Astrocyte (in vitro differentiated cells and primary cell): ENCODE data around the gene CERS6. TPM values are rescaled to one million over a fixed set of nuclear protein-coding genes. Genes with fewer than 3 reads are reported as not detected.

Source experiments
- DNase-seq: peaks from one replicate; pipeline ENCODE4 v3.0.0-alpha.2; 2010; ENCODE audit warnings: low read depth
- FAIRE-seq: peaks from 2 replicates; lab custom pipeline; 2011; peaks lifted over from hg19 to GRCh38; lab: Jason Lieb, UNC
- H2AFZ ChIP-seq: 2 replicates; pipeline ENCODE4 v1.6.0; 2012; ENCODE audit warnings: low read depth, low read length, inconsistent platforms
- H3K27ac ChIP-seq: 2 replicates; pipeline ENCODE4 v1.5.1; 2011; ENCODE audit warnings: low read depth, low read length, inconsistent platforms
- H3K27me3 ChIP-seq: 2 replicates; pipeline ENCODE4 v1.6.0; 2011; ENCODE audit warnings: low read length, inconsistent platforms; ENCODE audit not compliant: insufficient read depth
- H3K36me3 ChIP-seq: 2 replicates; pipeline ENCODE4 v1.5.1; 2011; ENCODE audit warnings: low read length, inconsistent platforms; ENCODE audit not compliant: insufficient read depth
- H3K4me1 ChIP-seq: 2 replicates; pipeline ENCODE4 v1.5.1; 2011; ENCODE audit warnings: low read length, inconsistent platforms; ENCODE audit not compliant: insufficient read depth
- H3K4me2 ChIP-seq: 2 replicates; pipeline ENCODE4 v1.6.0; 2012; ENCODE audit warnings: low read length, inconsistent platforms
- H3K4me3 ChIP-seq: 2 replicates; pipeline ENCODE4 v1.5.1; 2011; ENCODE audit warnings: low read depth, mild to moderate bottlenecking, low read length, inconsistent platforms; ENCODE audit not compliant: insufficient read depth
- H3K79me2 ChIP-seq: 2 replicates; pipeline ENCODE4 v1.6.0; 2012; ENCODE audit warnings: mild to moderate bottlenecking, low read length, inconsistent platforms; ENCODE audit not compliant: insufficient read depth
- H3K9ac ChIP-seq: 2 replicates; pipeline ENCODE4 v1.6.0; 2012; ENCODE audit warnings: mild to moderate bottlenecking, low read length, inconsistent platforms
- H3K9me3 ChIP-seq: 2 replicates; pipeline ENCODE4 v1.5.1; 2012; ENCODE audit warnings: low read depth, mild to moderate bottlenecking, low read length, inconsistent platforms; ENCODE audit not compliant: insufficient read depth
- H4K20me1 ChIP-seq: 2 replicates; pipeline ENCODE4 v1.6.0; 2012; ENCODE audit warnings: low read length, inconsistent platforms; ENCODE audit not compliant: insufficient read depth
- H3K27ac Mint-ChIP-seq: one replicate; pipeline ENCODE4 v1.8.0; 2021; ENCODE audit warnings: mild to moderate bottlenecking, mixed read lengths; ENCODE audit not compliant: unreplicated experiment
- H3K27me3 Mint-ChIP-seq: one replicate; pipeline ENCODE4 v1.8.0; 2021; ENCODE audit warnings: low read depth, mixed read lengths; ENCODE audit not compliant: unreplicated experiment
- H3K36me3 Mint-ChIP-seq: one replicate; pipeline ENCODE4 v1.8.0; 2021; ENCODE audit warnings: low read depth, mixed read lengths; ENCODE audit not compliant: unreplicated experiment
- H3K4me1 Mint-ChIP-seq: one replicate; pipeline ENCODE4 v1.8.0; 2021; ENCODE audit warnings: low read depth, mixed read lengths; ENCODE audit not compliant: unreplicated experiment
- H3K4me3 Mint-ChIP-seq: one replicate; pipeline ENCODE4 v1.8.0; 2021; ENCODE audit warnings: mild to moderate bottlenecking, moderate library complexity, mixed read lengths; ENCODE audit not compliant: unreplicated experiment
- H3K9me3 Mint-ChIP-seq: one replicate; pipeline ENCODE4 v1.8.0; 2021; ENCODE audit warnings: mild to moderate bottlenecking, mixed read lengths; ENCODE audit not compliant: unreplicated experiment
- CTCF ChIP-seq: IDR thresholded peaks from 2 replicates; pipeline ENCODE4 v1.5.1; 2011; ENCODE audit warnings: low read depth, mild to moderate bottlenecking, inconsistent platforms, low read length, moderate library complexity; ENCODE audit not compliant: insufficient read depth
- EZH2 ChIP-seq: IDR thresholded peaks from 2 replicates; pipeline ENCODE4 v1.6.1; 2012; ENCODE audit warnings: mild to moderate bottlenecking, low read length, inconsistent platforms; ENCODE audit not compliant: insufficient read depth
- total RNA-seq: library from RNA; stranded (reverse); gene quantifications from 2 replicates; pipeline ENCODE4 v1.2.1, GENCODE V29; 2021

The CERS6 gene
- total RNA-seq, 1 donor from 2014 or later: 23.4 TPM

GRCh38 chr2:168466190-168466737 is 10.2 kb downstream of the CERS6 start:
- Histone ChIP-seq H3K4me2 (no peak overlapping the region), H2AFZ (no peak overlapping the region), H3K4me1 (no peaks in the 10 kb centered on the region), H3K36me3 (no peaks in the 10 kb centered on the region), H3K9me3 (no peaks in the 10 kb centered on the region), H3K27me3 (no peaks in the 10 kb centered on the region), H3K27ac (no peak overlapping the region), H3K79me2 (peaks cover 4% of the 10 kb centered on the region), H4K20me1 (peaks cover 18% of the 10 kb centered on the region), H3K9ac (no peak overlapping the region), H3K4me3 (no peak overlapping the region)
- Mint-ChIP-seq H3K27me3 (no peaks in the 10 kb centered on the region), H3K9me3 (no peaks in the 10 kb centered on the region), H3K4me1 (peaks cover 19% of the 10 kb centered on the region), H3K4me3 (no peak overlapping the region), H3K36me3 (no peaks in the 10 kb centered on the region), H3K27ac (peak overlapping the region; percentile 37)
- DNase-seq (no peak), FAIRE-seq (no peak)
- TF ChIP-seq EZH2 (no peak), CTCF (no peak)

GRCh38 chr2:168466834-168467565 is 10.9 kb downstream of the CERS6 start:
- Histone ChIP-seq H3K79me2 (peaks cover 4% of the 10 kb centered on the region), H3K4me1 (no peaks in the 10 kb centered on the region), H3K9me3 (no peaks in the 10 kb centered on the region), H3K4me3 (no peak overlapping the region), H4K20me1 (peaks cover 18% of the 10 kb centered on the region), H3K4me2 (no peak overlapping the region), H2AFZ (no peak overlapping the region), H3K27me3 (no peaks in the 10 kb centered on the region), H3K36me3 (no peaks in the 10 kb centered on the region), H3K9ac (no peak overlapping the region), H3K27ac (no peak overlapping the region)
- Mint-ChIP-seq H3K36me3 (no peaks in the 10 kb centered on the region), H3K4me3 (no peak overlapping the region), H3K9me3 (no peaks in the 10 kb centered on the region), H3K27ac (peak overlapping the region; percentile 37), H3K4me1 (peaks cover 18% of the 10 kb centered on the region), H3K27me3 (no peaks in the 10 kb centered on the region)
- no peak for TF ChIP-seq EZH2
- no peak for TF ChIP-seq CTCF
- DNase-seq (no peak), FAIRE-seq (no peak)

- Histone ChIP-seq H4K20me1 (peaks cover 18% of the 10 kb centered on the region), H3K9me3 (no peaks in the 10 kb centered on the region), H3K4me1 (no peaks in the 10 kb centered on the region), H3K27me3 (no peaks in the 10 kb centered on the region), H2AFZ (no peak overlapping the region), H3K36me3 (no peaks in the 10 kb centered on the region), H3K79me2 (peaks cover 4% of the 10 kb centered on the region), H3K4me3 (no peak overlapping the region), H3K27ac (no peak overlapping the region), H3K4me2 (no peak overlapping the region), H3K9ac (no peak overlapping the region)
- H3K4me1 Mint-ChIP-seq: peaks cover 18% of the 10 kb centered on the region
- H3K36me3 Mint-ChIP-seq: no peaks in the 10 kb centered on the region
- no peak overlapping the region for H3K27ac Mint-ChIP-seq
- no peak for TF ChIP-seq CTCF
- TF ChIP-seq EZH2: no peak
- no peaks in the 10 kb centered on the region for H3K9me3 Mint-ChIP-seq
- H3K4me3 Mint-ChIP-seq: no peak overlapping the region
- DNase-seq: no peak
- no peaks in the 10 kb centered on the region for H3K27me3 Mint-ChIP-seq
- FAIRE-seq: no peak
These were observed 11.7 kb downstream of the CERS6 start for GRCh38 chr2:168467729-168468128.
